Measurements from ENCODE around the gene IL22RA1. TPM values are rescaled to one million over a fixed set of nuclear protein-coding genes. Genes with fewer than 3 reads are reported as not detected.

IL22RA1 gene
- total RNA-seq, 1 donor: not detected

DNA sequence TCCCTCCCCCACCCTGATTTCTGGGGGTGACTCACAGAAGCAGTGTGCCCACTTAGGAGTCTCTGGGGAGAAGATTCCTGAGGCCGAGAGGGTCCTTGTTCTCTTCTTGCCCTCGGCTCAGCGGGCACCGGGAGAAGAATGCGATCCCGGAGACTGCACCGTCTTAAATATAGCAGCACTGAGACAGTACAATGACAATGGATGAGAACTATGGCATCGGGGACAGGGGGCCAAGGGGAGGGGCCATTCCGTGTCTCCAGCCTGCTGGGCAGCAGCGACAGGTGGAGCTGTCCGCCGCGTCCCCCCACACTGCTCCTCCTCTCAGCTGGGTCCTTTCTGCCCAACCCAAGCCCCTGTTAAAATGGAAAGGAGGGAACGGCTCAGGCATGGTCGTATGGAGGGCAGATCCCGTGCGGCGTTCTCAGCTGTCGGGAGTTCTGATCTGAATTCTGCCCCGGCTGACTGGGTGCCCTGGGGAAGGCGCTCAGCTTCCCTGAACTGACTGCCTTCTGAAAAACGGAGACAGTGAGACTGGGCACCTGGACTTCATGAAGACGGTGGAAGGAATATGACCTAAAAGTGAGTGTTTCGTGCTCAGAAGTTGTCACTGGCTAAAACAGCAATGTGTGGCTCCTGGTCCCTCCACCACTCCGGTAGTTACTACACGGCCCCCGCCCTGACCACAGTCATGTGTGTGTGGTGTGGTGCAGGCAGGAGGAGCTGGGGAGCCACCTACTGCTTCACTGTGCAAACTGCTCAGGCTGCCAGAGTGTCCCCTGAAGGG is 30.8 kb downstream of the IL22RA1 start, which contains the start of gene MYOM3:
Gene MYOM3 (minus strand): TSS at position 140 of the 784 bp plus-strand sequence. CDS start 3,499 bp downstream, outside the sequence.
- TF ChIP-seq, protein P1, sequence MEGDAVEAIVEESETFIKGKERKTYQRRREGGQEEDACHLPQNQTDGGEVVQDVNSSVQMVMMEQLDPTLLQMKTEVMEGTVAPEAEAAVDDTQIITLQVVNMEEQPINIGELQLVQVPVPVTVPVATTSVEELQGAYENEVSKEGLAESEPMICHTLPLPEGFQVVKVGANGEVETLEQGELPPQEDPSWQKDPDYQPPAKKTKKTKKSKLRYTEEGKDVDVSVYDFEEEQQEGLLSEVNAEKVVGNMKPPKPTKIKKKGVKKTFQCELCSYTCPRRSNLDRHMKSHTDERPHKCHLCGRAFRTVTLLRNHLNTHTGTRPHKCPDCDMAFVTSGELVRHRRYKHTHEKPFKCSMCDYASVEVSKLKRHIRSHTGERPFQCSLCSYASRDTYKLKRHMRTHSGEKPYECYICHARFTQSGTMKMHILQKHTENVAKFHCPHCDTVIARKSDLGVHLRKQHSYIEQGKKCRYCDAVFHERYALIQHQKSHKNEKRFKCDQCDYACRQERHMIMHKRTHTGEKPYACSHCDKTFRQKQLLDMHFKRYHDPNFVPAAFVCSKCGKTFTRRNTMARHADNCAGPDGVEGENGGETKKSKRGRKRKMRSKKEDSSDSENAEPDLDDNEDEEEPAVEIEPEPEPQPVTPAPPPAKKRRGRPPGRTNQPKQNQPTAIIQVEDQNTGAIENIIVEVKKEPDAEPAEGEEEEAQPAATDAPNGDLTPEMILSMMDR (IDR thresholded peaks at IDR 0.05; ENCODE audit: insufficient read depth, low read depth, low read length): peak; percentile 58
- peak; percentile 58 for DNase-seq (ENCODE audit: low read depth)
- no peak within 1 kb of the TSS for H3K4me3 ChIP-seq (ENCODE audit: low read depth, low read length)

DNA sequence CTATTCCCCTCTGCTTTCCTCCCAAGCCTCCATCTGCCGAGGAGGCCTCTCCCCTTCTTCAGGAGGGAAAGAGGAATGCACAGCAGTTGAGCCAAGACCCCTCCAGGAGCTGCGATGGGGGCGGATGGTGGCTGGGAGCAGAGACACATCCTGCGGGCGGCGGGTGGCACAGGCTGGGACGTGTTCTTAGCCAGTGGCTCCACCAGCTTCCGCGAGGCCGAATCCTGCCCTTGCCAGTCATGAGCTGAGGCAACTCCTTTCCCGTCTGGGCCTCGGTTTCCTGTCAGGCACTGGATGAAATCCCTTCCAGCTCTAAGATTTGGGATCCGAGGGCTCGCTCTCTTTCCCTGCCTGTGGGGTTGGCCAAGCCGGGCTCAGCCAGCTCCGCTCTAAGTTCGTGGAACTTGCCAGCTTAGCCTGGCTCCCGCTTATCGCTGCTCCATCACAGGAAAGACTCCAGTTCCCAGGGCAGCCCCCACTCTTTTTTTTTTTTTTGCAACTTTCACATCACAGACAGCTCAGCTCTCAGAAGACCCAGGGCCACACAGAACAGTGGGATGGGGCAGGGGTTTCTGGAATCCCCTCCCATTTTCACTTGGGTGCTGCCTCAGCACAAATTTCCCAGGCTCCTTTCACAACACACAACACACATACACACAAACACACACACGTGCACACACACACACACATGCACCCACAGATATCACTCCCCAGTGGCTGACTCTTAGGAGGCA is 31.5 kb downstream of the IL22RA1 start:
- no peak for DNase-seq (ENCODE audit: low read depth)
- H3K4me3 ChIP-seq (ENCODE audit: low read depth, low read length): no peak overlapping the region
- TF ChIP-seq, protein P1 (IDR thresholded peaks at IDR 0.05; ENCODE audit: insufficient read depth, low read depth, low read length): no peak

DNA sequence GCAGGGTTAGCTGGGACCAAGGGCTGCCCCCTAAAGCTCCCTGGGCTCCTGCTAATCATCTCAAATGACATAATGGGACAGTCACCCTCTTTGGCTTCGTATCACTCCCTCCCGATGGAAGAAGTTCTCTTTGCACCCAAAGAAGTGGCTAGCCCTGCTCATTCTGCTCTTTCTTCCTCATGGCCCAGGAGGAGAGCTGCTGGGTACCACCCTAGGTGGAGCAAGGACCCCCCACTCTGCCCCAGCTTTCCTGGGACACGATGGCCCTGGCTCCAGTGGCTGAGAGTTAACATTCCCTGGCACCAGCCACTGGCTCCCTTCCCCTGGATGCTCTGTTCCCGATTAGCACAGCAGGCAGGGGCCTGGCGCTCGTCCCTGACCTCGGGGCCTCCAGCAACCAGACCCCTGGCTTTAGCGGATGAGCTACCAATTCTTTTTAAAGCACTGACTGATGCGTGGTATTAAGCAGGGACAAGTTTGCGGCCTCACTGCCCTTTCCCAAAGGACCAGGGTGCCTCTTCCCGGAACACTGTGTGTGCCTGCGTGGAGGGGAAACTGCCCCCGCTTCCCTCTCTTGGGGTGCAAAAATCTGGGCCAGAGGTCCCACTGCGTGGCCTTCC is 32.2 kb downstream of the IL22RA1 start:
- no peak for DNase-seq (ENCODE audit: low read depth)
- TF ChIP-seq, protein P1 (IDR thresholded peaks at IDR 0.05; ENCODE audit: insufficient read depth, low read depth, low read length): no peak
- H3K4me3 ChIP-seq (ENCODE audit: low read depth, low read length): no peak overlapping the region

DNA sequence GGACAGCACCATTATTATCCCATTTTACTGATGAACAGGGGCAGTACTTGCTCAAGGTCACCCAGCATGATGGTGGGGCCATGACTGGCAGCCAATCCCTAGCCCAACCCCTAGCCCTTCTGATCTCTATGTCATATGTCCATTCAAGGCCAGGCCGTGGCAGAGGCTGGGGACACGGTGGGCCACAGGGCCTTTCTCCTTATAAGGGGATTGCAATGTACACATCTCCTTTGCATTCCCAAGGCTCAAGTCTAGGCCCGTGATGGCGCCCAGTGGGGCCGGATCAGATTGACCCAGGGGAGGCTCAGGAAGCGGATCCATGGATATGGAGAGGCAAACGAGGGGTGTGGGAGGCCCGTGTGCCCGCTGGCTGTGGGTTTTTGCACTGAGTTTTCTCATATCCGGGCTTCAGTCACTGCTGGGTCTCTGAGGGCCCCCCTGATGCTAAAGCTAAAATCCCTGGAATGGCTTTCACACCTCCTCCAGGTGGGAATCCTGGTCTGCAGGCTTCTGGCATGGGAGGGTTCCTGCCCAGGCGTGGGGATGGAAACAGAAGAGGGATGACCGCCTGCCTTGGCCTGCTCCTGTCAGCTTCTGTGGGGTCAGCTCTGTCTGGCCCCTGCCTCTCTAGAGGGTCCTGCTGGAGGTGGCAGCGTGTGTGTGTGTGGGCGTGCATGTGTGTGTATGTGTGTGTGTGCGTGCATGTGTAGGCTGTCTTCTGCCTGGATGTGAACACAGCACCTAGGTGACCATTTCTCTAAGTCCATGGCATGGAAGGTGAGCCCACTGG is 33.1 kb downstream of the IL22RA1 start:
- H3K4me3 ChIP-seq (ENCODE audit: low read depth, low read length): no peak overlapping the region
- TF ChIP-seq, protein P1 (IDR thresholded peaks at IDR 0.05; ENCODE audit: insufficient read depth, low read depth, low read length): no peak
- no peak for DNase-seq (ENCODE audit: low read depth)

DNA sequence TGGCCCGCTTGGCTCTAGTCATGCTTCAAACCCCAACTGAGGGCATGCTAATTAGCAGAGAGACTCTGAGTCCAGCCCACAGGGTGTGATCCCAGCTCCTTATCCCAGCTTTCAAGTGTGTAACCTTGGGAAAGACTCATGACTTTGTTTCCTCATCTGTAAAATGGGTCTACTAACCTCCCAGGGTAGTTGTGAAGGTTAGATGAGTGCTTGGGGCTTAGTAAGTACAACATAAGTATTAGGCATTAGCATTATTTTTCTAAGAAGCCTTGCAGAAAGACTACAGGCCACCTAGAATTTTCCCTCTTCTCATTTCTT is 33.8 kb downstream of the IL22RA1 start:
- no peak for DNase-seq (ENCODE audit: low read depth)
- no peak overlapping the region for H3K4me3 ChIP-seq (ENCODE audit: low read depth, low read length)
- TF ChIP-seq, protein P1 (IDR thresholded peaks at IDR 0.05; ENCODE audit: insufficient read depth, low read depth, low read length): no peak
